GM18873 (cell line): ENCODE data around the gene TBC1D4.
"Not testable (repeated sequence)": the region's sequence is repeated elsewhere in the genome, so short reads cannot be mapped to it uniquely, and the experiment has no call there.

Experiments used
- ATAC-seq: cut with Tn5 transposase; IDR thresholded peaks from one replicate; pipeline ENCODE4 v1.9.1; 2021; ENCODE audit warnings: mild to moderate bottlenecking, moderate library complexity, moderate number of reproducible peaks; ENCODE audit not compliant: unreplicated experiment, low FRiP score

TBC1D4 gene

GRCh38 chr13:75305059-75305458 is 176.9 kb downstream of the TBC1D4 start:
- ATAC-seq: no peak

DNA sequence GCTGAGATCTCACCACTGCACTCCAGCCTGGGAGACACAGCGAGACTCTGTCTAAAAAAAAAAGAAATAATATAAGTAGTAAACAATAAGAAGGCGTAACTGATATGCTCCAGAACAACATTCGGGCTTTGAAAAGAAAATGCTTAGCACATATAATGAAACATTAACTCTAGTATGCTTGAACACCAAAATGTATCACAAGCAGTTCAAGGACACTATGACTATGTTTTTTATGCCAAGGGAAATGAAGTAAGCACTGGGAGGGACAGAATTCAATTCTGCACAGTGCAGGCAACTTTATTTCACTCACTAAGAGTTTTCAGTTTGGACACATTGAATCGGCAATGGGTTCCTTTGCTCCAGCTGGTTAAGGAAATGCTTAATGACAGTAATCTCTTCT is 178.7 kb downstream of the TBC1D4 start:
- no peak for ATAC-seq

DNA sequence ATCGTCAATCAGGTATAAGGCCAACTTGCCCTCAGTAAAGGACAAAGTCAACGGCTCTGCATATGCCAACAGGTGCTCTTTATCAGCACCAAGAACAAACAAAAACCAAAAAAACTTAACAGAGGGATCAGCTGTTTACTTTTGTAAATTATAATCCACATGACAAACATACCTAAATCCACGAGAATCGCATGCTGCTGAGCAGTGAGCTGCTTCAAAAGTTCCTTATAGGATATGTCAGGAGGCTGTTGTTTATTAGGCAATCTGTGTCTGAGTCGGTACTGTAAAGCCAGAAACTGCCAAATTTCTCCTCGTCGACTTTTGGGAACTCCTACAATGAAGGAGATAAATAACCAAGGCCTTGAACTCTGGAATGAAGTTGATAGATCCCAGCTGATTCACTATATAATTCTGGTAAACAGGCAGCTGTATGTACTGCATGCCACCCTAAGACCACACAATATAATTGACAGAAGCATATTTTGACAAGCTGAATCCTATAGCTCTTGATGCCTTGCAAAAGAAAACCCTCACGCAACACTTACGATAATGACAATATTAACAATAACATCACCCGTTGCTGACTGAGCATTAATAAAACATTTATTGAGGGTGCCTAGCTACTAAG is 179.8 kb downstream of the TBC1D4 start:
- no peak for ATAC-seq

DNA sequence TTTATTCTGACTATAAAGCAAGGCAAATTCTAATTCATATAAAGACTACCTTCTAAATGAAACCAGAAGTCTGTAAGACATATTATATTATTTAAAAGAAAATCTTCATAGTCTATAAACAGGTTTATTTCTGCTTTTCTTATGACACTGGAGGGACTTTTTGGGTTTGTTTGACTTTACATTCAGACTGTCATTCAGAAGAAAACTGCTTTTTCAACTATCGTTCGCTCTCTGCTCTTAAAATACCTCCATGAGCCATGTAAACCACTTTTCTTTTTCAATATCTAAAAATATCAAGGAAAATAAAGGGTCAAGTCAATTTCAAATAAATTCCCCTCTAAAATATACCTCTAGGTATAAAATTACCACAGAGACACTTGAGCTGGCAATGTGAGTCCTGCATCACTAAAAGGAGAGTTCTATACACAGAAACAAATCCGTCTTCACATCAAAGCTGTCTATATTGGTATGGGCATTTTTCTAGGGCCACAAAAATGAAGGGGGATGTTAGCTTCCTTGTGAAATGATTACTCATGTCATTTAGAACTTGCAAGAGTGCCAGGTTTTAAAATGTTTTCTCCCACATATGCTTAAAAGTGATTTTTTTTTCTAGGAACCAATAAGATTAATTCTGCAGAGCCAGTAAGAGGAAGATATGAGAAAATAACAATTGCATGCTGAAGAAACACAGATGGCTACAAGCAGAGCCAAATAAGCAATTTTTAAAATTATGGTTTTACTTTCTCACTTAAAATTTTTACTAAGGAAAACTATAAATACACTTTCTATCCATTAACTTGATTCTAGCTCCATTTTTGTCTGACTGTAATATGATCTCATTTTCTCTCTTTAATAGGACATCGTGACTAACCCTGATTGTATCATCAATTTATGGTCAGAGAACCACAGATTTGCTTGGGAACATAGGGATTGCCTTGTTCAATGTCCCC is 181.8 kb downstream of the TBC1D4 start:
- peak; percentile 70 for ATAC-seq

GRCh38 chr13:75299246-75299645 is 182.7 kb downstream of the TBC1D4 start:
- no peak for ATAC-seq

- no peak for ATAC-seq
Observed at GRCh38 chr13:75296641-75297040, 185.3 kb downstream of the TBC1D4 start.

- ATAC-seq: no peak
Observed at GRCh38 chr13:75295201-75295600, 186.8 kb downstream of the TBC1D4 start.

- peak; percentile 52 for ATAC-seq
Observed at GRCh38 chr13:75294110-75294509, 187.9 kb downstream of the TBC1D4 start.

GRCh38 chr13:75285310-75285709 is 196.7 kb downstream of the TBC1D4 start:
- no peak for ATAC-seq

GRCh38 chr13:75279834-75280369 is 202.1 kb downstream of the TBC1D4 start:
- no peak for ATAC-seq

DNA sequence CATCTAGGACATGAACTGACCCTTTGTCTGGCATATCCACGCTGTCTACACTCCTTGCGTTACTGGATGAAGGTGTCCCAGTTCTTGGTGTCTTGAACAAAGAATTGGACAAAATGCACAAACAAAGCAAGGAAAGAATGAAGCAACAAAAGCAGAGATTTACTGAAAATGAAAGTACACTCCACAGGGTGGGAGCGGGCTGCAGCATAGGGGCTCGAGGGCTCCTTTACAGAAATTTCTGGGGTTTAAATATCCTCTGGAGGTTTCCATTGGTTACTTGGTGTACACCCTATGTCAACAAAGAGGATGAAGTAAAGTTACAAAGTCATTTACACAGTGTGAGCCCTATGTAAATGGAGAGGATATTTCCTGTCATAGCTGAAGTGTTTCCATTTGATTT is 208.3 kb downstream of the TBC1D4 start:
- ATAC-seq: not testable (repeated sequence)

- no peak for ATAC-seq
Observed at GRCh38 chr13:75271846-75272245, 210.1 kb downstream of the TBC1D4 start.

GRCh38 chr13:75268481-75268880 is 213.5 kb downstream of the TBC1D4 start:
- not testable (repeated sequence) for ATAC-seq

- ATAC-seq: no peak
Observed at GRCh38 chr13:75264611-75265010, 217.4 kb downstream of the TBC1D4 start.

DNA sequence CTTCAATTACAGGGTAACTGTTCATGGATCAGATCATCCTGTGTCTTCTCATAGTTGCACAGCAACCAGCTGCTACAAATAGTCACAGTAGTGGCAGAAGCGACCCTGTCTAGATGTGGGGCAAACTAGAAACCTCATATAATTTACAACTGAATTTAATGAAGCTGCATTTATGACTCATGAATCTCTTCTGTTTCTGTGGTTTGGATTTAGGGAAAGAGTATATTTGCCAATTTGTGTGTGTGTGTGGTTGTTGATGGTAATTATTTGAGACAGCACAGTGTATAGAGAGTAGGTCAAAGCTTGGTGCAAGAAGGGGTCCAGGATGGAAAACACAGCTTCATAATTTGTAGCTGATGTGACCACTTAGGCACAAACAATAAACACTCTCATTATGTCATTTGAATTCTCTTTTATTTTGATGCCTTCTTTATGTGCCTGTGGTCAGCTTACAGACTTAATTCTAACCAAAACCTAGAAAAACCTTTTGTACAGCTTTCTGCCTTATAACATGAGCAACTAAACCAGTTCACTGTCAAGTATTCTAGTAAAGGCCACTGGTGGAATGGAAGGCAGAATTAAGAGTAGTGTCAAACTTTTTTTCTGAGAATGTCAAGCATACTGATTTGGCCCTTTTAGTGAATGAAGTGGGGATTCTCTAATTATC is 218.1 kb downstream of the TBC1D4 start:
- no peak for ATAC-seq

DNA sequence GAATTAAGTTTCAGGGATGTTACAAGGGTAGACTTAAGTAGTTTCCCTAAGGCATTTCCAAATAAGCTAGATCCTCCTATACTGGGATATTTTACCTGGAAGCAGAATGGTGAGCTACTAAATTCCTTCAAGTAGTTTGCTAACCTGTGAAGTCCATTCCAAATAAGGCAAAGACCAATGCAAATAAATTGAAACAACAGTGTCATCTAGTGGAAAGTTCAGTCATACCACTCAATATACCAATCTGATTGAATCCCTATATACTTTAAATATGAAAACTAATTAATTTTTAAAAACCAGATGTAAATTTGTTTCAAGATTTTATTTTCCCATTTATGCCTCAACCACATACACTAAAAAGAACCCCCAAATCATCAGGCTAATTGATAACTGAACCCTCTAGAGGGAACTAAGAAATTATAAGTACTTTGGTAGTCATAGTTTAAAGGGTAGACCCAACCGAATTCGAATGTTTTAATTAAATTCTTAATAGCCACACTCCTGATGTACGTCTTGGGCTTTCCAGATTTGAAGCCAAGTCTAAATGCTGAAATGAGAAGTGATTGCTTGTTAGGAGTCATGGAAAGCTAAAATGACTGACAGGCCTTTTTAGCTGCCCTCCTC is 223.7 kb downstream of the TBC1D4 start:
- no peak for ATAC-seq

DNA sequence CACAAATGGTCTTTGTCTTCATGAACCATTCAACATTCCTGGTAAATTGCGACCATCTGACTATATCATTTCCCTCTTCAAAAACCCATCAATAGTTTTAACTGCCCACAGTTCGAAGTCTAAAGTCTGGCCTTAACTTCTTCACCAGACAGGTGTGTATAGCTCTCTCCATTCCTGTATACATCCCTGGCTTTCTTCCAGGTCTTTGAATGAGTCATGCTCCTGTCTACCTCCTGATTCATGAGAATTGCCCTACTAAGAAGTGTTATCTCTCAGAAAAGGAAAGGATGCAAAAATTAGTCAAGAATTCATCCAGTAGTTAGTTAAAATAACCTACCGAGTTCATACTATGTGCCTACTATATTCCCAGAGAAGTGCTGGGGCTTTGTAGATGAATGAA is 225.0 kb downstream of the TBC1D4 start:
- ATAC-seq: no peak

GRCh38 chr13:75255653-75256052 is 226.3 kb downstream of the TBC1D4 start:
- no peak for ATAC-seq

DNA sequence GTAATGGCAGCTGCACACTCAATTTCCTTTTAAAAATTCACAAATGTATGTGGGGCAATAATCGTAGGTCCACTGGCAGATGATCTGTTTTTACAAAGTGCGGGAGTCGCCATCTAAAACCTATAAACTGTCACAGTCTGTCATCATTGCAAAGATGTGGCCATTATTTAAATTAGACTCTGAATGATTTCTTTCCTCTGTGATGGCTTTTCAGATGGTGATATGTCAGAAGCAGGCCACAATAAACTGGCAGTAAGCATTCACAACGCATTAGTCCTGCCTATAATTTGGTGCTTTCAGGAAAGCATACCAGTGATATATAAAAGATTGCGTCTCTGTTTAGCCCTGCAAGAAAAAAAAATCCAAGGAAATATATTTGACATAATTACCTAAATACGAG is 226.8 kb downstream of the TBC1D4 start:
- no peak for ATAC-seq

DNA sequence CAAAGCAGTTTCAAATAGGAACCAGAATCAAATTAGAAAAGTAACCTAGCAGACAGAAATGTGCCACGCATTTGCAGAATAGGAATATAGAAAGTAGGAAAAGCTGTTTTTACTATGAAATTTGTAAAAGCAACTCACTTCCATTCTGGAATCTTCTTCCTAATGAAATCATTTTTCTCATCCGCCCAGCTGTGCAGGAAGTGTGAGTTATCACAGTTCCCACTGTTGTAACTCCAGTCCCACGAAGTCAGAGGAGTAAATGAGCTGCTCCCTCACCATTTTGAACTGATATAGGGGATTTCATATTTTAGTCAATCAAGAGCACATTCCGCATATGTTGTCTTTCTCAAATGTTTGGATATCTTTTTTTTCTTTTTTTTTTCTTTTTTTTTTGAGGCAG is 230.8 kb downstream of the TBC1D4 start:
- ATAC-seq: no peak
